Measurements from ENCODE around the gene FANCC.

DNA sequence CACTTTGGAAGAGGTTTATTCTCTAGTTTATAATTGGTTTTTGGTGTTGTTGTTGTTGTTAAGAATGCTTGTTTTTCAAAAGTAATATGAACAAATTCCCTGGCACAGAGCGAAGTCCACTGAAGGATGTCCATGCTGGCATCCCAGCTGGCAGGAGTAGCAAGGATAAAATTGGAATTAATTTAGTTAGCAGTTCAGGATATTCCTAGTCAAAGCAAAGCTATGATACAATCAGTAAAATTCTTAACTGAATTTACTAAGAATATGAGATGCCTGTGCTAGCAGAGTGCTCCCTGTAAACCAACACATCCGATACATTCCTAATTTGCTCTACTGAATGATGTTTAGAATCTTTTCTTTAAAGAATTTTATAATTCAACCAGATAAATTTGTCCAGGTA lies 161.4 kb downstream of the FANCC start:
- TF ChIP-seq, protein P1, sequence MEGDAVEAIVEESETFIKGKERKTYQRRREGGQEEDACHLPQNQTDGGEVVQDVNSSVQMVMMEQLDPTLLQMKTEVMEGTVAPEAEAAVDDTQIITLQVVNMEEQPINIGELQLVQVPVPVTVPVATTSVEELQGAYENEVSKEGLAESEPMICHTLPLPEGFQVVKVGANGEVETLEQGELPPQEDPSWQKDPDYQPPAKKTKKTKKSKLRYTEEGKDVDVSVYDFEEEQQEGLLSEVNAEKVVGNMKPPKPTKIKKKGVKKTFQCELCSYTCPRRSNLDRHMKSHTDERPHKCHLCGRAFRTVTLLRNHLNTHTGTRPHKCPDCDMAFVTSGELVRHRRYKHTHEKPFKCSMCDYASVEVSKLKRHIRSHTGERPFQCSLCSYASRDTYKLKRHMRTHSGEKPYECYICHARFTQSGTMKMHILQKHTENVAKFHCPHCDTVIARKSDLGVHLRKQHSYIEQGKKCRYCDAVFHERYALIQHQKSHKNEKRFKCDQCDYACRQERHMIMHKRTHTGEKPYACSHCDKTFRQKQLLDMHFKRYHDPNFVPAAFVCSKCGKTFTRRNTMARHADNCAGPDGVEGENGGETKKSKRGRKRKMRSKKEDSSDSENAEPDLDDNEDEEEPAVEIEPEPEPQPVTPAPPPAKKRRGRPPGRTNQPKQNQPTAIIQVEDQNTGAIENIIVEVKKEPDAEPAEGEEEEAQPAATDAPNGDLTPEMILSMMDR (IDR thresholded peaks at IDR 0.05 in 8 of 11, conservative IDR thresholded peaks at IDR 0.05 in 3 of 11), result no peak
- no peak for TF ChIP-seq POLR2AphosphoS5 (IDR thresholded peaks at IDR 0.05)

Measured in spleen (tissue), 7 donors.